OCI-LY3 (cell line): ENCODE results near the gene KIF15.
"Not testable (repeated sequence)": the region's sequence is repeated elsewhere in the genome, so short reads cannot be mapped to it uniquely, and the experiment has no call there.

ENCODE experiments used
- CTCF ChIP-seq: fragments of 200-600, 300-600 bp; sonication (generic); IDR thresholded peaks from 2 replicates; pipeline ENCODE4 v1.5.1; 2014; ENCODE audit warnings: antibody characterized with exemption, low read length, low read depth
- EZH2phosphoT487 ChIP-seq: fragments of 200-600 bp; shearing (Covaris generic); IDR thresholded peaks from 2 replicates; pipeline ENCODE4 v1.6.1; 2018; ENCODE audit warnings: antibody characterized with exemption, mixed run types, low read depth

GRCh38 chr3:44856663-44857062, 95.1 kb downstream of the KIF15 start:
- TF ChIP-seq EZH2phosphoT487, CTCF: not testable (repeated sequence)
